ENCODE measurements around the gene FOXD1. TPM values are rescaled to one million over a fixed set of nuclear protein-coding genes. Genes with fewer than 3 reads are reported as not detected.

Gene FOXD1
- total and polyA plus RNA-seq, 12 donors: 1.1 to 6.5 (median 2.1) TPM

GRCh38 chr5:73422164-73422563 lies 26.4 kb downstream of the FOXD1 start:
- 60 to 72% (median 67%) methylated on average over 1 of the region's 1 CpG for WGBS, 4 donors
- Histone ChIP-seq H3K27ac (no peak overlapping the region), H3K4me3 (no peak overlapping the region), H3K9me3 (replicated peaks in 1 of 3) (no peaks in the 10 kb centered on the region), H3K36me3 (replicated peaks in 1 of 2) (no peaks in the 10 kb centered on the region), H3K27me3 (peaks cover 62% of the 10 kb centered on the region), H3K4me1 (replicated peaks in 1 of 2) (peaks cover 0 to 10% of the 10 kb centered on the region in 2 donors)
- intact Hi-C loops (cut with DNase I): no loop called here
- TF ChIP-seq POLR2A (IDR thresholded peaks at IDR 0.05): no peak
- TF ChIP-seq, protein P1, sequence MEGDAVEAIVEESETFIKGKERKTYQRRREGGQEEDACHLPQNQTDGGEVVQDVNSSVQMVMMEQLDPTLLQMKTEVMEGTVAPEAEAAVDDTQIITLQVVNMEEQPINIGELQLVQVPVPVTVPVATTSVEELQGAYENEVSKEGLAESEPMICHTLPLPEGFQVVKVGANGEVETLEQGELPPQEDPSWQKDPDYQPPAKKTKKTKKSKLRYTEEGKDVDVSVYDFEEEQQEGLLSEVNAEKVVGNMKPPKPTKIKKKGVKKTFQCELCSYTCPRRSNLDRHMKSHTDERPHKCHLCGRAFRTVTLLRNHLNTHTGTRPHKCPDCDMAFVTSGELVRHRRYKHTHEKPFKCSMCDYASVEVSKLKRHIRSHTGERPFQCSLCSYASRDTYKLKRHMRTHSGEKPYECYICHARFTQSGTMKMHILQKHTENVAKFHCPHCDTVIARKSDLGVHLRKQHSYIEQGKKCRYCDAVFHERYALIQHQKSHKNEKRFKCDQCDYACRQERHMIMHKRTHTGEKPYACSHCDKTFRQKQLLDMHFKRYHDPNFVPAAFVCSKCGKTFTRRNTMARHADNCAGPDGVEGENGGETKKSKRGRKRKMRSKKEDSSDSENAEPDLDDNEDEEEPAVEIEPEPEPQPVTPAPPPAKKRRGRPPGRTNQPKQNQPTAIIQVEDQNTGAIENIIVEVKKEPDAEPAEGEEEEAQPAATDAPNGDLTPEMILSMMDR (IDR thresholded peaks at IDR 0.05): no peak
- no peak for DNase-seq

GRCh38 chr5:73420666-73421065 lies 27.9 kb downstream of the FOXD1 start:
- Histone ChIP-seq H3K9me3 (replicated peaks in 1 of 3) (no peaks in the 10 kb centered on the region), H3K4me3 (no peak overlapping the region), H3K4me1 (replicated peaks in 1 of 2) (peaks cover 0 to 10% of the 10 kb centered on the region in 2 donors), H3K36me3 (replicated peaks in 1 of 2) (no peaks in the 10 kb centered on the region), H3K27ac (no peak overlapping the region), H3K27me3 (peaks cover 74% of the 10 kb centered on the region)
- intact Hi-C loops (cut with DNase I): no loop called here
- TF ChIP-seq, protein P1 (IDR thresholded peaks at IDR 0.05): no peak
- TF ChIP-seq POLR2A (IDR thresholded peaks at IDR 0.05): no peak
- no peak for DNase-seq
- WGBS, 4 donors: 45 to 65% (median 58%) methylated on average over 3 of the region's 3 CpGs

DNA sequence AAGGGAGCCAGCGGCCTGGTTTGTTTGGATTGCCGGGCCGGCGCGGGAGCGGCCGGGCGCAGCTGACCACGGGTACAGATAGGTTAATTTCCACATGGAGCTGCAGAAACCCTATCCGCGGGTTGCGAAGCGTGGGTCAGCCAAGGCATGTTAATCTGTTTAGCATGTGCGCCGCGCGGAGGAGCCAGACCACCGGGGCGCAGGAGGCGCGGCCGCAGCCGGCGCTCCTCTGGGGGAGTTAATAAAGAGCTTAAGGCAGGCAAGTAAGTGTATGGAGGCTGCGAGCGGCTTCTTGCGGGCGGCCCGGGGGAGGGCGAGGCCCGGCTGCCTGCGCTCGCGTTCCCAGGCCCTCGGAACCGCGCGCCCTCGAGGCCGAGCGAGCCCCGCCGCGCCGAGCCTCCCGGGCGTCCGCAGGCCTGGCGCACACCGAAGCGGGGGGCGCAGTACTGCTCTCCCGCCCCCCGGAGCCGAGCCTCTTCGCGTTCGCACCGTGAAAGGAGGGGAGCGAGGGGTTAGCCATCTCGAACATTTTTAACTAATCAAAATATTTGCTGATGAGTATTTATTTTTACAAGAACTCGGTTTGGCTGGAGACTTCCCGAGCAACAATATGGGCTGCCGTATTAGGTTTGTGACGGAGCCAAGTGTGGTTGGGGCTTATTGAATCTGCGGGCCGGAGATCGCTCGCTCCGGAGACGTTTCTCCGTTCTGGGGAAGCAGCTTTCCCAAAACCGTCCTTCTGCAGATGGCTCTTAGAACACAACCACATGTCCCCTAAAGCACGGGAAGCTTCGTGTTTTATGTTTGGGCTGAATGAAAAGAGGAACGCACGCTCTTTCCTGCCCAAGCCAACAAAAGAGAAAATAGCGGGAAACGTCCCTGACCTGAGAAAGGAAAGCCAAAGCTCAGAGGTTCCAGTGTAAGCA lies 28.8 kb downstream of the FOXD1 start:
- Histone ChIP-seq H3K27me3 (peaks cover 84% of the 10 kb centered on the region), H3K9me3 (replicated peaks in 1 of 3) (no peaks in the 10 kb centered on the region), H3K36me3 (replicated peaks in 1 of 2) (no peaks in the 10 kb centered on the region), H3K27ac (peak overlapping the region in 1 of 5 donors; percentile 77), H3K4me1 (replicated peaks in 1 of 2) (peaks cover 0 to 10% of the 10 kb centered on the region in 2 donors), H3K4me3 (peak overlapping the region in 1 of 4 donors; percentile 31)
- TF ChIP-seq, protein P1 (IDR thresholded peaks at IDR 0.05): no peak
- no peak for TF ChIP-seq POLR2A (IDR thresholded peaks at IDR 0.05)
- DNase-seq: peak in 1 of 7 donors; percentile 40
- 3 to 15% (median 5%) methylated on average over 45 to 79 of the region's 79 CpGs for WGBS, 4 donors
- intact Hi-C loops (cut with DNase I): no loop called here

DNA sequence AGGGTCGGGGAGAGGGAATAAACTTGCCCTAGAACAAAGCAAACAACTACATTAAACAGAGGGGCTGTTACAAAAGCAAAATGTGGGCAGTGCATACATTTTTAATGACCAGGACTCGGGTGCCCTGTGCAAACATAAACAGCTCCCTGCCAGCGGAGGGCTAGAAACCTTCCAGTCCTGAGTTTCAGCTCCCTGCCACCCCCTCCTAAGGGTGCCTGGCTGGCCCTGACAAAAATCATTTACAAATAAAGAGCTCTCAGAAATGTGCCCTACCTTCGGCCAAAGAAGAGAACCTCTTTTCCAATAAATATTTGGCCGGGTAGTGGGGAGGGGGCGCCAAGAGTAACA lies 29.5 kb downstream of the FOXD1 start:
- no peak overlapping the region for H3K27ac ChIP-seq
- 27 to 45% (median 29%) methylated on average over 6 of the region's 6 CpGs for WGBS, 4 donors
- H3K9me3 ChIP-seq (replicated peaks in 1 of 3): no peaks in the 10 kb centered on the region
- H3K36me3 ChIP-seq (replicated peaks in 1 of 2): no peaks in the 10 kb centered on the region
- intact Hi-C loops (cut with DNase I): no loop called here
- DNase-seq: no peak
- no peak overlapping the region for H3K4me3 ChIP-seq
- H3K4me1 ChIP-seq (replicated peaks in 1 of 2): peaks cover 0 to 10% of the 10 kb centered on the region in 2 donors
- TF ChIP-seq POLR2A (IDR thresholded peaks at IDR 0.05): no peak
- TF ChIP-seq, protein P1 (IDR thresholded peaks at IDR 0.05): no peak
- peaks cover 90% of the 10 kb centered on the region for H3K27me3 ChIP-seq
